ENCODE data around the gene ASTN2.

Gene ASTN2

GRCh38 chr9:116795821-116796220, 619.0 kb downstream of the ASTN2 start:
- no peak overlapping the region for H3K4me3 ChIP-seq (ENCODE audit: low read depth, low read length)
- TF ChIP-seq POLR2A (IDR thresholded peaks at IDR 0.05; ENCODE audit: extremely low read depth, insufficient read length) (no peak), MYC (IDR thresholded peaks at IDR 0.05; ENCODE audit: low read depth, low read length) (no peak)
- TF ChIP-seq, protein P1, sequence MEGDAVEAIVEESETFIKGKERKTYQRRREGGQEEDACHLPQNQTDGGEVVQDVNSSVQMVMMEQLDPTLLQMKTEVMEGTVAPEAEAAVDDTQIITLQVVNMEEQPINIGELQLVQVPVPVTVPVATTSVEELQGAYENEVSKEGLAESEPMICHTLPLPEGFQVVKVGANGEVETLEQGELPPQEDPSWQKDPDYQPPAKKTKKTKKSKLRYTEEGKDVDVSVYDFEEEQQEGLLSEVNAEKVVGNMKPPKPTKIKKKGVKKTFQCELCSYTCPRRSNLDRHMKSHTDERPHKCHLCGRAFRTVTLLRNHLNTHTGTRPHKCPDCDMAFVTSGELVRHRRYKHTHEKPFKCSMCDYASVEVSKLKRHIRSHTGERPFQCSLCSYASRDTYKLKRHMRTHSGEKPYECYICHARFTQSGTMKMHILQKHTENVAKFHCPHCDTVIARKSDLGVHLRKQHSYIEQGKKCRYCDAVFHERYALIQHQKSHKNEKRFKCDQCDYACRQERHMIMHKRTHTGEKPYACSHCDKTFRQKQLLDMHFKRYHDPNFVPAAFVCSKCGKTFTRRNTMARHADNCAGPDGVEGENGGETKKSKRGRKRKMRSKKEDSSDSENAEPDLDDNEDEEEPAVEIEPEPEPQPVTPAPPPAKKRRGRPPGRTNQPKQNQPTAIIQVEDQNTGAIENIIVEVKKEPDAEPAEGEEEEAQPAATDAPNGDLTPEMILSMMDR (IDR thresholded peaks at IDR 0.05; ENCODE audit: low read depth, low read length) = no peak
- TF ChIP-seq, protein P2, sequence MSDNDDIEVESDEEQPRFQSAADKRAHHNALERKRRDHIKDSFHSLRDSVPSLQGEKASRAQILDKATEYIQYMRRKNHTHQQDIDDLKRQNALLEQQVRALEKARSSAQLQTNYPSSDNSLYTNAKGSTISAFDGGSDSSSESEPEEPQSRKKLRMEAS (IDR thresholded peaks at IDR 0.05; ENCODE audit: low read depth, low read length) = no peak
- no peak for DNase-seq (ENCODE audit: low read depth)

GRCh38 chr9:116792271-116792670, 622.6 kb downstream of the ASTN2 start:
- DNase-seq (ENCODE audit: low read depth) = no peak
- TF ChIP-seq, protein P1 (IDR thresholded peaks at IDR 0.05; ENCODE audit: low read depth, low read length) = no peak
- TF ChIP-seq MYC (IDR thresholded peaks at IDR 0.05; ENCODE audit: low read depth, low read length) (no peak), POLR2A (IDR thresholded peaks at IDR 0.05; ENCODE audit: extremely low read depth, insufficient read length) (no peak)
- TF ChIP-seq, protein P2 (IDR thresholded peaks at IDR 0.05; ENCODE audit: low read depth, low read length) = no peak
- no peak overlapping the region for H3K4me3 ChIP-seq (ENCODE audit: low read depth, low read length)

GRCh38 chr9:116791326-116791725, 623.5 kb downstream of the ASTN2 start:
- no peak for DNase-seq (ENCODE audit: low read depth)
- TF ChIP-seq POLR2A (IDR thresholded peaks at IDR 0.05; ENCODE audit: extremely low read depth, insufficient read length) (no peak), MYC (IDR thresholded peaks at IDR 0.05; ENCODE audit: low read depth, low read length) (no peak)

GRCh38 chr9:116789081-116789480, 625.8 kb downstream of the ASTN2 start:
- no peak for TF ChIP-seq POLR2A (IDR thresholded peaks at IDR 0.05; ENCODE audit: extremely low read depth, insufficient read length)
- TF ChIP-seq, protein P2 (IDR thresholded peaks at IDR 0.05; ENCODE audit: low read depth, low read length) = no peak
- no peak for DNase-seq (ENCODE audit: low read depth)
- no peak overlapping the region for H3K4me3 ChIP-seq (ENCODE audit: low read depth, low read length)

More at GRCh38 chr9:116791326-116791725, 623.5 kb downstream of the ASTN2 start:
- H3K4me3 ChIP-seq (ENCODE audit: low read depth, low read length) = no peak overlapping the region

DNA sequence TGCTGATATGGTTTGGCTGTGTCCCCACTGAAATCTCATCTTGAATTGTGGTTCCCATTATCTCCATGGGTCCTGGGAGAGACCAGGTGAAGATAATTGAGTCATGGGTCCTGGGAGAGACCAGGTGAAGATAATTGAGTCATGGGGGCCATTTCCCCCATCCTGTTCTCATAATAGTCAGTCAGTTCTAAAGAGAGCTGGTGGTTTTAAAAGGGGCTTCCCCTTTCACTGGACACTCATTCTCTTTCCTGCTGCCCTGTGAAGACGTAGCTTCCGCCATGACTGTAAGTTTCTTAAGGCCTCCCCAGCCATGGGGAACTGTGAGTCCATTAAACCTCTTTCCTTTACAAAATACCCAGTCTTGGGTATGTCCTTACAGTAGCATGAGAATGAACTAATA, 628.1 kb downstream of the ASTN2 start:
- no peak for TF ChIP-seq MYC (IDR thresholded peaks at IDR 0.05; ENCODE audit: low read depth, low read length)
- no peak for TF ChIP-seq POLR2A (IDR thresholded peaks at IDR 0.05; ENCODE audit: extremely low read depth, insufficient read length)
- TF ChIP-seq, protein P1 (IDR thresholded peaks at IDR 0.05; ENCODE audit: low read depth, low read length) = no peak
- TF ChIP-seq, protein P2 (IDR thresholded peaks at IDR 0.05; ENCODE audit: low read depth, low read length) = no peak
- H3K4me3 ChIP-seq (ENCODE audit: low read depth, low read length) = no peak overlapping the region
- DNase-seq (ENCODE audit: low read depth) = no peak

DNA sequence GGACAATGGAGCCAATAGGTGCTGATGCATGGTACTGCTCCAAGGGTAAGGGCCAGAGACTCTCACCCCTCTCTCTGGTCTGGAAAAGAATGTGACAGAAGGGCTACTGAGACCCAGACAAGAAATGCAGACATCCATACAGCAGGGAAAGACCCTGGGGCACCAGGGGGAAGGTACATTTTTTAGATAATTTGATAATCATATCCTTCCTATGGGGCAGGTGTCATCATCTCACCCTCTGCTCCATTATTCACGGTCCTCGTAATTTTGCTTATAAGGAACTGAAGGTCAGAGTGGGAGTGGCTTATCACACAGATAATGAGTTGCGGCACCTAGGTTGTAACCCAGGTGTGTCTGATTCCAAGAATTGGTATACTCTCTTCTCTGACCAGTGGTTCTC, 637.7 kb downstream of the ASTN2 start:
- DNase-seq (ENCODE audit: low read depth) = no peak
- TF ChIP-seq, protein P1 (IDR thresholded peaks at IDR 0.05; ENCODE audit: low read depth, low read length) = no peak
- TF ChIP-seq POLR2A (IDR thresholded peaks at IDR 0.05; ENCODE audit: extremely low read depth, insufficient read length) = no peak
- TF ChIP-seq MYC (IDR thresholded peaks at IDR 0.05; ENCODE audit: low read depth, low read length) = no peak
- TF ChIP-seq, protein P2 (IDR thresholded peaks at IDR 0.05; ENCODE audit: low read depth, low read length) = no peak
- H3K4me3 ChIP-seq (ENCODE audit: low read depth, low read length) = no peak overlapping the region
